Umbilical cord (tissue), 2 donors: Measurements from ENCODE around the gene ACAP3. TPM values are rescaled to one million over a fixed set of nuclear protein-coding genes. Genes with fewer than 3 reads are reported as not detected.

Experiments
- DNase-seq: peaks from one replicate; pipeline ENCODE4 v3.0.0-alpha.2; 2015; ENCODE audit warnings: low spot score
- total RNA-seq: library from RNA; depleted of rRNA; stranded (reverse); fragments of >200 nt; gene quantifications from one replicate; pipeline ENCODE4 v1.2.3, GENCODE V29; 2014; ENCODE audit warnings: low replicate concordance; ENCODE audit not compliant: insufficient read depth

The ACAP3 gene
- total RNA-seq, 1 donor from 2014 or later: 49.6 TPM

- DNase-seq: no peak
Measured at GRCh38 chr1:1245817-1246576, 61.7 kb downstream of the ACAP3 start.

DNA sequence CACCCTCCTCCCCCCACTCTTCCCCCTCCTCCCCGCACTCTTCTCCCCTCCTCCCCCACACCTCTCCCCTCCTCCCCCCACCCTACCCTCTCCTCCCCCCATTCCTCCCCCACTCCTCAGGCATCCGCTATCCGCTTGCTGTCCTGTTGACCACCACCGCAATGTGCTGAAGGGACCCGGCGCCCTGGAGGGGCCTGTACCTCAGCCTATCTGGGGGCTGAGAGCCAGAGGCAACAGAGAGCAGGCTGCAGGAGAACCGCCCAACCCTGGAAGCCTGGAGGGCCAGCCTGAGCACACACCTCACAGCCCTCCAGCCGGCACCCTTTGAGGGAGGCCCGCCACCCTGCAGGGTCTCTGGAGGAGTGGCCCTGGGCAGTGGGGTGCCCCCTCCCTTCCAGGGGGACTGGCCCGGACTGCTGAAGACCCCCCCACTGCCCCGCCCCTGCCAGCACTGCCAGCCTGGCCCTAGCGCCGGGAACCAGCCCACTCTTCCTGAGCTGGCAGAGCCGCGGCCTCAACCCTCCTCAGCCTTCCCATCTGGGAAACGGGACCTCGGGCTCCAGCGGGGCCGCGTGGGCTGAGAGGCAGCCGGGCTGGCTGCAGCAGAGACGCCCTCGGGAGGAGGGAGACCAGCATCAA is 62.4 kb downstream of the ACAP3 start:
- DNase-seq: no peak

DNA sequence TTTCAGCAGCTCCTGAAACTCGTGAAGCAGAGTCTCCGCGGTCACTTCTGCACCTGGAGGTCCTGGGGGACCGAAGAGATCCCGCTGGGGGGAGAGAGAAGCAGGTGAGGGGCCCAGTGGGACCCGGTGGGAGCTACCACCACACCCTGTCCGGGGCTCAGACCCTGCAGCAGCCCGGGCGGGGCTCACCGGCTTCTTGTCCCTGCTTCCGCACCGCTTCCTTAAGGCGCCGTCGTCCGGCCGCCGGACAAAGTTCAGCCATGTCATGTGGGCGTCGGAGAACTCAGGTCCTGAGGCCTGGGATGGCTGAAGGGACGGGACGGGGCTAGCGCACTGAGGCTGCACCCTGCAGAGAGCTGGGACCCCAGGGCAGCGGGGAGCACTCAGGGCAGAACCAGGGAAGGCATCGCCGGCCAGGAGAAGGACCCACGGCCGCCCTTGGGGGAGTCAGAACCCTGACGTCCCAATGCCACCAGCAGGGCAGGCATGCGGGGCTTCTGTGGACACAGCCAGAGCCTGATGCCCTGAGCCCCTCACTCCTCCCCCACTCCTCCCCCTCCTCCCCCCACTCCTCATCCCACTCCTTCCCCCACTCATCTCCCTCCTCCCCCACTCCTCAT is 63.4 kb downstream of the ACAP3 start:
- DNase-seq: no peak

GRCh38 chr1:1243807-1244191 is 63.9 kb downstream of the ACAP3 start:
- no peak for DNase-seq

DNA sequence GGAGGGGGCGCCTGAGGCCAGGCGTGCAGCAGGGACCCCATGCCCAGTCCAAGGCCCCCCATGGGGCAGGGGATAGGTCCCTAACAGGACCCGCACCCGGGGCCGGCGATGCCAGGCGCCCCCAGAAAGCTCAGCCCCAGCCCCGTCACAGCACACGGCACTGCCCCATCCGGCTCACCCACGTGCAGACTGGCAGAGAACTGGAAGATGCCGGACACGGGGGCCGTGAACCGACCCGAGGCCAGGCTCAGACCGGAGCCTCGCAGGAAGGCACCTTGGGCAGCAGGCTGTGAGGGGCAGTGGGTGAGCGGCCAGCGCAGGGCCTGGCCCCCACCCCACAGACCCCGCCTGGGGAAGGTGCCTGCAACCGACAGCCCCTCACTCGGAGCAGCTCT is 64.5 kb downstream of the ACAP3 start:
- DNase-seq: no peak

GRCh38 chr1:1242461-1243265 is 65.1 kb downstream of the ACAP3 start:
- DNase-seq: no peak

Other genes starting within 250 kb of the ACAP3 start
- gene RNF223, start 233.6 kb downstream of the ACAP3 start, total RNA-seq: 1.9 TPM
- 7.7 TPM for gene C1orf159, start 191.8 kb downstream of the ACAP3 start, total RNA-seq
- not detected for gene TTLL10, start 134.1 kb downstream of the ACAP3 start, total RNA-seq
- not detected for gene TNFRSF18, start 101.3 kb downstream of the ACAP3 start, total RNA-seq
- gene TNFRSF4, start 93.8 kb downstream of the ACAP3 start, total RNA-seq: not detected
- gene SDF4, start 75.9 kb downstream of the ACAP3 start, total RNA-seq: 54.2 TPM
- gene B3GALT6, start 75.7 kb downstream of the ACAP3 start, total RNA-seq: 15.4 TPM
- not detected for gene C1QTNF12, start 61.2 kb downstream of the ACAP3 start, total RNA-seq
- 22.9 TPM for gene UBE2J2, start 34.1 kb downstream of the ACAP3 start, total RNA-seq
- 0.72 TPM for gene SCNN1D, start 27.5 kb downstream of the ACAP3 start, total RNA-seq
- 4.6 TPM for gene PUSL1, start 667 bp upstream of the ACAP3 start, total RNA-seq
- gene INTS11, start 16.7 kb upstream of the ACAP3 start, total RNA-seq: 42.4 TPM
- 3.4 TPM for gene CPTP, start 16.9 kb upstream of the ACAP3 start, total RNA-seq
- gene TAS1R3, start 23.4 kb upstream of the ACAP3 start, total RNA-seq: 0.24 TPM
- gene DVL1, start 41.5 kb upstream of the ACAP3 start, total RNA-seq: 72.9 TPM
- gene MXRA8, start 50.6 kb upstream of the ACAP3 start, total RNA-seq: 196 TPM
- 46.9 TPM for gene AURKAIP1, start 67.3 kb upstream of the ACAP3 start, total RNA-seq
- 106 TPM for gene CCNL2, start 91.4 kb upstream of the ACAP3 start, total RNA-seq
- 68.4 TPM for gene MRPL20, start 99.4 kb upstream of the ACAP3 start, total RNA-seq
- gene ANKRD65, start 113.3 kb upstream of the ACAP3 start, total RNA-seq: 1.7 TPM
- 58.7 TPM for gene VWA1, start 127.8 kb upstream of the ACAP3 start, total RNA-seq
- gene ATAD3C, start 141.8 kb upstream of the ACAP3 start, total RNA-seq: 1.2 TPM
- gene ATAD3B, start 163.8 kb upstream of the ACAP3 start, total RNA-seq: 8.2 TPM
- 7.9 TPM for gene ATAD3A, start 204.2 kb upstream of the ACAP3 start, total RNA-seq
- gene TMEM240, start 232.7 kb upstream of the ACAP3 start, total RNA-seq: not detected